HG02571 (cell line): ENCODE measurements around the gene MLX.

Experiments
- ATAC-seq: cut with Tn5 transposase; IDR thresholded peaks from one replicate; pipeline ENCODE4 v1.9.1; 2021; ENCODE audit warnings: mild to moderate bottlenecking, moderate library complexity; ENCODE audit not compliant: unreplicated experiment

Gene MLX

GRCh38 chr17:42577532-42578281 lies 10.8 kb downstream of the MLX start, which contains the start of gene PSMC3IP:
TSS of gene PSMC3IP (minus strand) at chr17:42577729. CDS start at chr17:42577686, 43 bp downstream.
- peak; percentile 63 for ATAC-seq

- peak; percentile 52 for ATAC-seq
Measured at GRCh38 chr17:42578282-42578869, 11.5 kb downstream of the MLX start.

GRCh38 chr17:42579794-42580551 lies 13.1 kb downstream of the MLX start:
- ATAC-seq: no peak

- ATAC-seq: no peak
Measured at GRCh38 chr17:42581744-42582270, 14.9 kb downstream of the MLX start.

GRCh38 chr17:42584880-42585279 lies 18.0 kb downstream of the MLX start:
- ATAC-seq: no peak

- no peak for ATAC-seq
Measured at GRCh38 chr17:42585353-42585752, 18.5 kb downstream of the MLX start.

GRCh38 chr17:42586514-42587230 lies 19.8 kb downstream of the MLX start:
- ATAC-seq: no peak

GRCh38 chr17:42590886-42591285 lies 24.0 kb downstream of the MLX start:
- no peak for ATAC-seq

- ATAC-seq: no peak
Measured at GRCh38 chr17:42591411-42591810, 24.5 kb downstream of the MLX start.

GRCh38 chr17:42596386-42596785 lies 29.5 kb downstream of the MLX start:
- no peak for ATAC-seq

- ATAC-seq: no peak
Measured at GRCh38 chr17:42598905-42599304, 32.0 kb downstream of the MLX start.

GRCh38 chr17:42603318-42603717 lies 36.4 kb downstream of the MLX start:
- no peak for ATAC-seq

- ATAC-seq: no peak
Measured at GRCh38 chr17:42607769-42608168, 40.9 kb downstream of the MLX start.

GRCh38 chr17:42608305-42609181 lies 41.6 kb downstream of the MLX start:
- peak; percentile 19 for ATAC-seq

GRCh38 chr17:42609182-42609813 lies 42.4 kb downstream of the MLX start, which contains the start of the genes RETREG3 and TUBG1:
TSS of gene RETREG3 (minus strand) at chr17:42609374. CDS start at chr17:42609324, 50 bp downstream.
TSS of gene TUBG1 (plus strand) at chr17:42609683. CDS start at chr17:42609738, 55 bp downstream.
- peak; percentile 83 for ATAC-seq

GRCh38 chr17:42609814-42610801 lies 43.2 kb downstream of the MLX start:
- ATAC-seq: peak; percentile 7

GRCh38 chr17:42612013-42612412 lies 45.1 kb downstream of the MLX start:
- no peak for ATAC-seq

- no peak for ATAC-seq
Measured at GRCh38 chr17:42613699-42614295, 46.9 kb downstream of the MLX start.
